ENCODE results near the gene FAU. TPM values are rescaled to one million over a fixed set of nuclear protein-coding genes. Genes with fewer than 3 reads are reported as not detected.

The FAU gene
- 338 TPM for total RNA-seq

DNA sequence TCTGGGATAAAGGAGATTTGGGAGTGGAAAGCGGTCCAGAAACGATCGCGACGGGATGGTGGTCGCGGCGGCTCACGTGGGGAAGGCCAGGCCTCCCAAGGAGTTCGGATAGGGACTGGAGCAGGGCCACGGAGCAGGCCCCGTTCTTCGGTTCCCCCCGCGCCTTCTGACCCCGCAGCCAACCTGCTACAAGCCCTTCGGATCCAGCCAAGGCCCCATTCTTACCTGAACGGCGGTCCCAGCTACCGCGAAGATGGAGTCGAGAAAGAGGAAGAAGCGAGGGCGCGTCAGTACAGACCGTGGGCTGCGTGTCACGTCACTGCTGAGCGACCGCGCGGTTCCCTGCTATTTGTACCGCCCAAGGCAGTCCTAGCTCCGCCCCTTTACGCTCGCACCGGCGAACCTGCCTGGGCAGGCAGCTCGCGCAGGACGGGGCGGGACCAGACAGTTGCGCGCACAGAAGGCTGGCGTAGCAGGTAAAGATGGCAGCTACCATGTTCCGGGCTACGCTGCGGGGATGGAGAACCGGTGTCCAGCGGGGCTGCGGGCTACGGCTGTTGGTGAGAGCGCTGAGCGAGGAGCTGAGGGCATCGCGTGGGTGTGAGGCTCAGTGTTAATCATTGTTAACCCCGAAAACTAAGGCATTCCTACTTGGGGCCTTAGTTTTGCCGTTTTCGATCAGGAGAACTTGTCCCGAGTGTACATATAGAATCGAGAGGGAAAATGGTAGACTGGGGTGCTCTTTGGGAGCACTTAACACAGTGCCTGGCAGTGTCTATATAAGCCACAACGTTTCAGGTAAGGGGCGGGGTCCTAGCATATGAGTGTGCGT, at the start of gene FAU, which contains the start of gene MRPL49:
TSS of gene FAU (minus strand) at position 270 of the 832 bp plus-strand sequence. CDS start 321 bp downstream, outside the sequence.
TSS of gene MRPL49 (plus strand) at position 457 of the 832 bp plus-strand sequence. CDS start at position 483, 26 bp downstream.
- no peaks in the 10 kb centered on the region for H3K9me3 ChIP-seq (ENCODE audit: low read depth, low read length)
- peaks cover 39% of the 10 kb centered on the region for H3K4me1 ChIP-seq (ENCODE audit: insufficient read depth, low read length)
- H3K4me3 ChIP-seq (ENCODE audit: low read length) = peak within 1 kb of the TSS; percentile 83

DNA sequence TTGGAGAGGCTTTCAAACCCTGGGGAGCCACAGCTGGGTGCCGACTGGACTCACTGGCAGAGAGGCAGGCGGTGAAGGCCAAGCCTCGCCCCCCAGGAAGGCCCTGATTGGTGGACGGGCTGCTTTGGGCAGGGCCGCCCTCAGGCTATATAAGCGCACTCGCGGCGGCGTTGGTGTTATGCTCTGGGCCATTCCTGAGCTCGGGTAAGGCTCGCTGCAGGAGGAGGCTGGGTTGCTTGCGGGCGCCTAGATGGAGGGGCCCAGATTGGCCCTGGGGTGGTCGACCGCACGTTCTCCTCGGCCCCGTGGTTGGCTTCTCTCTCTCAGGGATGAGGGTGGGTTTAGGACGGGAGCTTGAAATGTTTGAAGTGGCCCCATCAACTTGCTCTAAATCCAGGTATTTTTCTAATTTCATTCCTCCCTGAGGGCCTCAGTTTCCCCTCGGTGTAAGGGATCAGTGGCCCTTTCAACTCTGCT, 48.2 kb upstream of the FAU start, which contains the start of gene SPDYC:
TSS of gene SPDYC (plus strand) at position 176 of the 477 bp plus-strand sequence. CDS start 1,125 bp downstream, outside the sequence.
- Histone ChIP-seq H3K4me1 (ENCODE audit: insufficient read depth, low read length) (peaks cover 15% of the 10 kb centered on the region), H3K9me3 (ENCODE audit: low read depth, low read length) (no peaks in the 10 kb centered on the region), H3K27me3 (ENCODE audit: insufficient read depth, low read length) (no peaks in the 10 kb centered on the region), H3K4me3 (ENCODE audit: low read length) (no peak within 1 kb of the TSS)

More for the DNA sequence above, at the start of gene FAU, which contains the start of gene MRPL49:
- no peaks in the 10 kb centered on the region for H3K27me3 ChIP-seq (ENCODE audit: insufficient read depth, low read length)

DNA sequence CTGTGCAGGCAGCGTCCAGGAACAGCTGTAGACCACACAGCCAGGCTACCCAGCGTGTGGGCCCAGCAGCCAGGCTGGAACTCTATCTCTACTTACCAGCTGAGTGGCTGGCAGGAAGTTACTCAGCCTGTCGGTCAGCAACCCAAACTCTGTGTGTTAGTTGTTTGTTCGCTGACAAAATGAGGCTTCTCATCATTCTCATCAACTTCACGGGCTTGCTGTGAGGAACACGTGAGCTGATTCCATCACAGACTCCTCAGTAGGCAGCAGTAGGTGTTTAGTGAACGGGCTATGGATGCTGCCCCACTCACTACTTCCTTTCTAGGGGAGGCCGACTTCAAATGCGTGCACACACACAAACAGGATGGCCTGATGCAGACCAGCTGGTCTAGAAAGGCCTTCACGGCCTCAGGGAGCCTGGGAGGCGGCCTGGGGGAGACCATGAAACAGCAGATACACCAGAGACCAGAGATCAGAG, 47.3 kb upstream of the FAU start:
- H3K27me3 ChIP-seq (ENCODE audit: insufficient read depth, low read length) = no peaks in the 10 kb centered on the region
- no peak overlapping the region for H3K4me3 ChIP-seq (ENCODE audit: low read length)
- H3K4me1 ChIP-seq (ENCODE audit: insufficient read depth, low read length) = peaks cover 15% of the 10 kb centered on the region
- no peaks in the 10 kb centered on the region for H3K9me3 ChIP-seq (ENCODE audit: low read depth, low read length)

- Histone ChIP-seq H3K9me3 (ENCODE audit: low read depth, low read length) (no peaks in the 10 kb centered on the region), H3K27me3 (ENCODE audit: insufficient read depth, low read length) (no peaks in the 10 kb centered on the region), H3K4me1 (ENCODE audit: insufficient read depth, low read length) (peaks cover 15% of the 10 kb centered on the region), H3K4me3 (ENCODE audit: low read length) (no peak overlapping the region)
These were observed 45.7 kb upstream of the FAU start for GRCh38 chr11:65167656-65168055.

GRCh38 chr11:65166893-65167292, 45.0 kb upstream of the FAU start:
- H3K4me1 ChIP-seq (ENCODE audit: insufficient read depth, low read length) = peaks cover 15% of the 10 kb centered on the region
- H3K9me3 ChIP-seq (ENCODE audit: low read depth, low read length) = no peaks in the 10 kb centered on the region
- H3K4me3 ChIP-seq (ENCODE audit: low read length) = no peak overlapping the region
- no peaks in the 10 kb centered on the region for H3K27me3 ChIP-seq (ENCODE audit: insufficient read depth, low read length)

- H3K4me1 ChIP-seq (ENCODE audit: insufficient read depth, low read length) = peaks cover 15% of the 10 kb centered on the region
- H3K27me3 ChIP-seq (ENCODE audit: insufficient read depth, low read length) = no peaks in the 10 kb centered on the region
- no peak overlapping the region for H3K4me3 ChIP-seq (ENCODE audit: low read length)
- H3K9me3 ChIP-seq (ENCODE audit: low read depth, low read length) = no peaks in the 10 kb centered on the region
These were observed 43.7 kb upstream of the FAU start for GRCh38 chr11:65165410-65166317.

DNA sequence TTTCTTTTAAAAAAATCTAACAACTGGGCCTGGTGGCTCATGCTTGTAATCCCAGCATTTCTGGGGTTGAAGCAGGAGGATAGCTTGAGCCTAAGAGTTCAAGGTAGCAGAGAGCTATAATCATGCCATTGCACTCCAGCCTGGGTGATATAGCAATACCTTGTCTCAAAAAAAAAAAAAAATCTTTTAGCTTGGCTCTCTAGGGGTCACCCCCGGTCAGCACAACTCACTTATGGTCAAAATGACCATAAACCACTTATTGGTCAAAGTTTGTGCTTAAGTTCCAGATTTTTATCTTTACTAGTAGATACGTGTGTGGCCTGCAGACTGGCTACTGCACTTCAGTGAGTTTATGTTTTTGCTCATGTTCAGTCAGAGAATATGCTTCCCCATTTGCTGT, 41.8 kb upstream of the FAU start:
- H3K4me3 ChIP-seq (ENCODE audit: low read length) = no peak overlapping the region
- no peaks in the 10 kb centered on the region for H3K27me3 ChIP-seq (ENCODE audit: insufficient read depth, low read length)
- peaks cover 2% of the 10 kb centered on the region for H3K4me1 ChIP-seq (ENCODE audit: insufficient read depth, low read length)
- H3K9me3 ChIP-seq (ENCODE audit: low read depth, low read length) = no peaks in the 10 kb centered on the region

DNA sequence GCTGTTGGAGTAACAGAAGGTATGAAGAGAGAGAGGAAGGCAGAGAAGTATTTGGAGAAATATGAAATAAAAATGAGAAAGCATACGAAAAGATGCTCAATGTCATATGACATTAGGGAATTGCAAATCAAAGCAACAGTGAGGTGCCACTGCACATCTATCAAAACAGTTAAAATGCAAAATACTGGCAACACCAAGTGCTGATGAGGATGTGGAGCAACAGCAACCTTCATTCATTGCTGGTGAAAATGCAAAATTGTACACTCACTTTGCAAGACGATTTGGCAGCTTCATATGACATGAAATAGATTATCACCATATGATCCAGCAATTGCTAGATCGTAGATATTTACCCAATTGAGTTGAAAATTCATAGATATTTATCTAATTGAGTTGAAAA, 38.7 kb upstream of the FAU start:
- Histone ChIP-seq H3K4me3 (ENCODE audit: low read length) (no peak overlapping the region), H3K9me3 (ENCODE audit: low read depth, low read length) (no peaks in the 10 kb centered on the region)

DNA sequence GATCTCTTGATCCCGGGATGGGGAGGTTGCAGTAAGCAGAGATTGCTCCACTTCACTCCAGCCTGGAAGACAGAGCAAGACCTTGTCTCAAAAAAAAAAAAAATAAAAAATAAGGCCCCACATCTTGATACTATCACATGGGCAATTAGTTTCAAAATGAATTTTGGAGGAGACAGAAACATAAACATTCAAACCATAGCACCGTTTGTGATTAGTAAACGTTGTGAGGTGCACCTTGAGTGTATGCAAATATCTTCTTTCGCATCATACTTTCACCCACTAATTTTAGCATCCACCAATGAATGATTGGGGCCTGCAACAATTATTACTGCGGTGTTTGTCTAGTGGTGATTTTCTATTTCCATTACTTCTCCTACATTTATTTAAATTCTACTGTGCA, 37.1 kb upstream of the FAU start:
- Histone ChIP-seq H3K4me1 (ENCODE audit: insufficient read depth, low read length) (peaks cover 6% of the 10 kb centered on the region), H3K4me3 (ENCODE audit: low read length) (no peak overlapping the region), H3K27me3 (ENCODE audit: insufficient read depth, low read length) (no peaks in the 10 kb centered on the region), H3K9me3 (ENCODE audit: low read depth, low read length) (no peaks in the 10 kb centered on the region)

More for the DNA sequence above, 38.7 kb upstream of the FAU start:
- peaks cover 6% of the 10 kb centered on the region for H3K4me1 ChIP-seq (ENCODE audit: insufficient read depth, low read length)
- H3K27me3 ChIP-seq (ENCODE audit: insufficient read depth, low read length) = no peaks in the 10 kb centered on the region

DNA sequence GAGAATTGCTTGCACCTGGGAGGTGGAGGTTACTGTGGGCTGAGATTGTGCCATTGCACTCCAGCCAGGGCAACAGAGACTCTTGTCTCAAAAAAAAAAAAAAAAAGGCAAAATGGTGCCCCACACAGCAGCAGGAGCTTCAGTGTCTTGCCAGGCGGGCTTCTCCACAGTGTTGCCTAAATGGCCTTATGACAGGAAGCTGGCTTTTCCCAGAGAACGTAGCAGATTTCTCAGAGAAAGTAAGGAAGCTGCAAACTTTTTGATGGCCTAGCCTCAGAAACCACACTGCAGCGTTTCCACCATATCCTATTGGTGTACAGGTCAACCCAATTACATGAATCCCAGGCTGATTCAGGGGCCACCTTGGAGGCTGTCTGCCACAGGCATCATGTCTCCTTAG, 35.4 kb upstream of the FAU start:
- Histone ChIP-seq H3K4me1 (ENCODE audit: insufficient read depth, low read length) (peaks cover 12% of the 10 kb centered on the region), H3K9me3 (ENCODE audit: low read depth, low read length) (no peaks in the 10 kb centered on the region), H3K4me3 (ENCODE audit: low read length) (no peak overlapping the region), H3K27me3 (ENCODE audit: insufficient read depth, low read length) (no peaks in the 10 kb centered on the region)

- peaks cover 16% of the 10 kb centered on the region for H3K4me1 ChIP-seq (ENCODE audit: insufficient read depth, low read length)
- no peaks in the 10 kb centered on the region for H3K9me3 ChIP-seq (ENCODE audit: low read depth, low read length)
- no peaks in the 10 kb centered on the region for H3K27me3 ChIP-seq (ENCODE audit: insufficient read depth, low read length)
- no peak overlapping the region for H3K4me3 ChIP-seq (ENCODE audit: low read length)
These were observed 35.0 kb upstream of the FAU start for GRCh38 chr11:65156926-65157325.

DNA sequence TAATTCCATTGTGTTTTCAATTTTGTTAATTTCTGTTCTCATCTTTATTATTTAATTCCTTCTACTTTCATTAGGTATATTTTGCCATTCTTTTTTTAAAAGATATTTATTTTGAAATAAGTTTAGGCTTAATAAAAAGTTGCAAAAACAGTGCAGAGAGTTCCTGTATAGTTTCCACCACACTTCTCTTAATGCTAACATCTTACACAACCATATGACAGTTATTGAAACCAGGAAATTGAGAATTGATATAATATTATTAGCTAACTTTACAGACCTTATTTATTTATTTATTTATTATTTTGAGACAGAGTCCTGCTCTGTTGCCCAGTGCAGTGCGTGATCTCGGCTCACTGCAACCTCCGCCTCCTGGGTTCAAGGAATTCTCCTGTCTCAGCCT, 34.3 kb upstream of the FAU start:
- Histone ChIP-seq H3K4me3 (ENCODE audit: low read length) (no peak overlapping the region), H3K9me3 (ENCODE audit: low read depth, low read length) (no peaks in the 10 kb centered on the region), H3K27me3 (ENCODE audit: insufficient read depth, low read length) (no peaks in the 10 kb centered on the region), H3K4me1 (ENCODE audit: insufficient read depth, low read length) (peaks cover 23% of the 10 kb centered on the region)

DNA sequence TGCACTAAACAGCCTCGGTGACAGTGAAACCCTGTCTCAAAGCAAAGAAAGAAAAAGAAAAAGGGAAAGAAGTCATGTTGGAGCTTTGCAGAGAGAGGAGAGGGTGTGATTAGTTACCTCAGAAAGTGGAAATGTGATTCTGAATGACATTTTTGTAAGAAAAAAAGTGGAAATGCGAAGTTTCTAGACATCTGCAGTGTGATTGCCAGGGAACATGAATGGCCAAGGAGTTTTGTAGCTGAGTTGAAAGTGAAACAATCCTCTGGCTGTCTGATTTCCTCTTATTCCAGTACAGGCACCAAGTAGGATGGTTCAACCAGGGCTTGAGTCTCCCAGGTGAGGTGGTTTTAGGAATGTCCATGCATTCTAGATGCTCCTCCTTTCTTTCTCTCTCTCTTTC, 30.2 kb upstream of the FAU start:
- H3K27me3 ChIP-seq (ENCODE audit: insufficient read depth, low read length) = no peaks in the 10 kb centered on the region
- H3K9me3 ChIP-seq (ENCODE audit: low read depth, low read length) = no peaks in the 10 kb centered on the region
- H3K4me3 ChIP-seq (ENCODE audit: low read length) = no peak overlapping the region
- peaks cover 46% of the 10 kb centered on the region for H3K4me1 ChIP-seq (ENCODE audit: insufficient read depth, low read length)

GRCh38 chr11:65151331-65151899, 29.5 kb upstream of the FAU start:
- Histone ChIP-seq H3K27me3 (ENCODE audit: insufficient read depth, low read length) (no peaks in the 10 kb centered on the region), H3K9me3 (ENCODE audit: low read depth, low read length) (no peaks in the 10 kb centered on the region), H3K4me1 (ENCODE audit: insufficient read depth, low read length) (peaks cover 44% of the 10 kb centered on the region), H3K4me3 (ENCODE audit: low read length) (no peak overlapping the region)
